HUES6 (cell line): Measurements from ENCODE around the gene PHACTR3.

Source experiments
- H3K27ac ChIP-seq: 2 replicates; pipeline ENCODE4 v1.7.0; 2013; ENCODE audit warnings: low read depth, mild to moderate bottlenecking, low read length, inconsistent platforms
- H3K27me3 ChIP-seq: 2 replicates; pipeline ENCODE4 v1.6.1; 2013; ENCODE audit warnings: low read length; ENCODE audit not compliant: control insufficient read depth, insufficient read depth
- H3K36me3 ChIP-seq: 2 replicates; pipeline ENCODE4 v1.6.1; 2013; ENCODE audit warnings: low read length; ENCODE audit not compliant: control insufficient read depth, insufficient read depth
- H3K4me1 ChIP-seq: 2 replicates; pipeline ENCODE4 v1.6.1; 2013; ENCODE audit warnings: low read length; ENCODE audit not compliant: control insufficient read depth, insufficient read depth
- H3K4me3 ChIP-seq: 2 replicates; pipeline ENCODE4 v1.5.1; 2013; ENCODE audit warnings: low read depth, low read length
- H3K9ac ChIP-seq: one replicate; pipeline ENCODE4 v1.6.1; 2013; ENCODE audit warnings: mild to moderate bottlenecking, low read length
- H3K9me3 ChIP-seq: 2 replicates; pipeline ENCODE4 v1.6.1; 2013; ENCODE audit warnings: low read depth, low read length; ENCODE audit not compliant: control insufficient read depth, insufficient read depth

Gene PHACTR3

DNA sequence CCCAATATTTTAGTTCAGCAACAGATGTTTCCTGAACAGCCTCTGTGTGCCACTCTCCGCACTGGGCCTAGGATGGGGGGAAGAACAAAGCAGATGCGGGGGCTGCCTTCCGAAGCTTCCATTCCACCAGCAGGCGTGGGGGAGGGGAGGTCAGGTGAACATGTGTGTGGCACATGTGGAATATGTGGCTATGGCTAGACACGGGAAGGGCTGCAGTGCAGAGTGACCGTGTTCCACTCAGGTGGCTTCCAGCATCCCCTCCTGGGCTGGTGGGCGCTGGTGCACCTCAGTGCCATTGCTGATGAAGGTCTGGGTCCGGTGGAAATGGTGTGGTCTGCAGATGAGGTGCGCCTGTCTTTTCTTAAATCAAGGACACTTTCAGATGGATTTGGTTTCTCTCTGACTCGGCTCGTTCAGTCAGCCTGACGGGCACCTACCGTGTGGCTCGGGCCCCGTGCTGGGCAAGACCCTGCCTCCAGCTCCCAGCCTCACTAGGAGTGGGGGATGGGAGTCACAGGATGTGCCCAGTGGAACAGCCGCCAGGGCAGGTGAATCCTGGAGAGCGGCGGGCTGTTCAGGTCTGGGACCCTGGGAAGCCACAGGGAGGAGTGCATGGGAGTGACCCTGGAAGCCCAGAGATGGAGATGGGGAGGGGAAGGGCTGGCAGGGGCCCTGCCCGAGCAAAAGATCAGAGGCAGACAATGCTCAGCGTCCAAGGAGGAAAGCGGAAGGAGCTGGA is 218.1 kb downstream of the PHACTR3 start:
- no peak overlapping the region for H3K9ac ChIP-seq
- no peaks in the 10 kb centered on the region; the same call in 1 of the 2 replicates for H3K4me1 ChIP-seq
- no peaks in the 10 kb centered on the region for H3K36me3 ChIP-seq
- H3K9me3 ChIP-seq, result no peaks in the 10 kb centered on the region
- 0 out of 2 replicates have a peak, but pooled peaks cover 7% of the 10 kb centered on the region for H3K27me3 ChIP-seq
- no peak overlapping the region for H3K27ac ChIP-seq
- no peak overlapping the region for H3K4me3 ChIP-seq

GRCh38 chr20:59823030-59823423 is 218.7 kb downstream of the PHACTR3 start:
- Histone ChIP-seq H3K27me3 (0 out of 2 replicates have a peak, but pooled peaks cover 9% of the 10 kb centered on the region), H3K4me3 (no peak overlapping the region), H3K9ac (no peak overlapping the region), H3K9me3 (no peaks in the 10 kb centered on the region), H3K4me1 (no peaks in the 10 kb centered on the region; the same call in 1 of the 2 replicates), H3K27ac (no peak overlapping the region), H3K36me3 (no peaks in the 10 kb centered on the region)

- Histone ChIP-seq H3K27me3 (0 out of 2 replicates have a peak, but pooled peaks cover 10% of the 10 kb centered on the region), H3K27ac (no peak overlapping the region), H3K4me3 (no peak overlapping the region), H3K9me3 (no peaks in the 10 kb centered on the region), H3K36me3 (no peaks in the 10 kb centered on the region), H3K9ac (no peak overlapping the region), H3K4me1 (no peaks in the 10 kb centered on the region; the same call in 1 of the 2 replicates)
Observed at GRCh38 chr20:59823491-59824259, 219.3 kb downstream of the PHACTR3 start.

DNA sequence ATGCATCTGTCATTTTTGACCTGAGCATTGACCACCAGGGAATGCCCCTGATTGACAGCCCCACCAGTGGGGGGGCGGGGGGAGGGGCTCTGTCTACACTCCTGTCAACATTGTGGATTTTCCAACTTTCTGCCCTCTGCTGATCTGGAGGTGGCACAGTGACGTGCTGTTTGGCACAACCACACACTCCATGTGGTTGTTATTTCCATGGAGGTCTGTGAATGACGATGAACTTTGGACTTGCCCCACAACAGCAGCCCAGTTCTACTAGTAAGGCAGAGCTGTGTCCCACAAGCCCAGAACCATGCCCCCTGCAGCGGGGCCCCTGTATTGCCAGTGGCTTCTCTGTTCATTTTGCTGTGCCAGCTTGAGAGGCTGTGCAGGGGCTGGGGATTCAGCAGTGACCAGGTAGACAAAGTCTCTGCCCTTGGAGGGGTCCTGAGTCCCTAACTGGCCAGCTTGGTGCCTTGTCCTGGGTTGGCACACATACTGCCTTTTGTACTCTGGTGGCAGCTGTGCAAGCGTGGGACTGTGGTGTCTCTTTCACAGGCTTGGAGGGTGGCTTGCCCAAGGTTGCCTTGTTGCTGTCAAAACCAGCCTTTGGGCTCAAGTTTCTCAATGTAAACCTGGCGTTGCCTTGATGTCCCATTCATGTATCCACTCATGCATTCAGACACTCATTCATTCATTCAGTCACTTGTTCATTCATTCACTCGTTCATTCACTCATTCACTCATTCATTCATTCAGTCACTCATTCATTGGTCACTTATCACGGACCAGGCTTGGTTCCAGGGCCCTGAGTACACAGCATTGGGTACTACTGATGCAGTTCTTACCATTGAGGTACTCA is 220.6 kb downstream of the PHACTR3 start:
- Histone ChIP-seq H3K27ac (no peak overlapping the region), H3K36me3 (no peaks in the 10 kb centered on the region), H3K4me3 (no peak overlapping the region), H3K9ac (no peak overlapping the region), H3K4me1 (no peaks in the 10 kb centered on the region; the same call in 1 of the 2 replicates), H3K27me3 (peaks cover 12% of the 10 kb centered on the region; the same call in 1 of the 2 replicates), H3K9me3 (no peaks in the 10 kb centered on the region)

GRCh38 chr20:59825563-59825920 is 221.2 kb downstream of the PHACTR3 start:
- H3K27ac ChIP-seq, result no peak overlapping the region
- peaks cover 12% of the 10 kb centered on the region; the same call in 1 of the 2 replicates for H3K27me3 ChIP-seq
- no peaks in the 10 kb centered on the region for H3K36me3 ChIP-seq
- no peak overlapping the region for H3K9ac ChIP-seq
- H3K4me1 ChIP-seq, result no peaks in the 10 kb centered on the region; the same call in 1 of the 2 replicates
- H3K4me3 ChIP-seq, result no peak overlapping the region
- H3K9me3 ChIP-seq, result no peaks in the 10 kb centered on the region

DNA sequence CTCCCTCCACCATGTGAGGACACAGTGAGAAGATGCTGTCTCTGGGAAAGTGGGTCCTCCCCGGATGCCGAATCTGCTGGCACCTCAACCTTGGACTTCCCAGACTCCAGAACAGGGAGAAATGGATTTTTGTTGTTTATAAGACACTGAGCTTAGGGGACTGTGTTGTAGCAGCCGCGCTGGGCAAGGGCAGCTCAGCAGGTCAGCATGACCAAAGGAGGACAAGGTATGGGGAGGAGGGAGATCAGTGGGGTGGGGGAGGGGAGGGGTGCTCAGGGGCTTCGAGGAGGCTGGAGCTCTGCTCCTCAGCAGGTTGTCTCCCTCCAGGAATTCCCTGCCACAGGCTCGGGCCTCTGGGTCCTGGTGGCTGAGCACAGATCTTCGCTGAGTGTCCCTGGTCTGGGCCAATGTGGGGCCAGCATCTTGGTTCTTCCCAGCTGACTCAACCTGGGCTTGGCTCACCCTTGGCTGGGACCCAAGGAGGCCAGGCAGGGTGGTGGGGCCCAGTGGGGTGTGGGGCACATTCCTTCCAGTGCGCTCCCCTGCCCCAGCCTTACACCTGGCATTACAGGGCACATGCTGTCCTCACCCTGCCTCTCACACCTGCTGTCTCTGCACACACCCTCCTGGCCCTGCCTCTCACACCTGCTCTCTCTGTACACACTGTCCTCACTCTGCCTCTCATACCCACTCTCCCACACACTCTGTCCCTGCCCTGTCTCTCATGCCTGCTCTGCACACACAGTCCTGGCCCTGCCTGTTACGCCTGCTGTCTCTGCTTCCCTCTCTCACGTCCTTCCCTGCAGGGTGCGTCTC is 221.8 kb downstream of the PHACTR3 start:
- Histone ChIP-seq H3K4me1 (no peaks in the 10 kb centered on the region; the same call in 1 of the 2 replicates), H3K9ac (no peak overlapping the region), H3K9me3 (no peaks in the 10 kb centered on the region), H3K4me3 (no peak overlapping the region), H3K27me3 (peaks cover 12% of the 10 kb centered on the region; the same call in 1 of the 2 replicates), H3K27ac (no peak overlapping the region), H3K36me3 (no peaks in the 10 kb centered on the region)

- Histone ChIP-seq H3K4me3 (no peak overlapping the region), H3K4me1 (no peaks in the 10 kb centered on the region; the same call in 1 of the 2 replicates), H3K9ac (no peak overlapping the region), H3K27me3 (peaks cover 12% of the 10 kb centered on the region; the same call in 1 of the 2 replicates), H3K9me3 (no peaks in the 10 kb centered on the region), H3K36me3 (no peaks in the 10 kb centered on the region), H3K27ac (no peak overlapping the region)
Observed at GRCh38 chr20:59827138-59828056, 223.1 kb downstream of the PHACTR3 start.

- no peaks in the 10 kb centered on the region for H3K4me1 ChIP-seq
- H3K27ac ChIP-seq, result no peak overlapping the region
- H3K27me3 ChIP-seq, result peaks cover 12% of the 10 kb centered on the region; the same call in 1 of the 2 replicates
- H3K4me3 ChIP-seq, result no peak overlapping the region
- no peaks in the 10 kb centered on the region for H3K9me3 ChIP-seq
- H3K9ac ChIP-seq, result no peak overlapping the region
- H3K36me3 ChIP-seq, result no peaks in the 10 kb centered on the region
Observed at GRCh38 chr20:59828125-59829053, 224.0 kb downstream of the PHACTR3 start.
